ENCODE data around the gene ZBTB24. TPM values are rescaled to one million over a fixed set of nuclear protein-coding genes. Genes with fewer than 3 reads are reported as not detected.

The ZBTB24 gene
- total RNA-seq, 1 donor from 2014 or later, result 8.5 TPM

DNA sequence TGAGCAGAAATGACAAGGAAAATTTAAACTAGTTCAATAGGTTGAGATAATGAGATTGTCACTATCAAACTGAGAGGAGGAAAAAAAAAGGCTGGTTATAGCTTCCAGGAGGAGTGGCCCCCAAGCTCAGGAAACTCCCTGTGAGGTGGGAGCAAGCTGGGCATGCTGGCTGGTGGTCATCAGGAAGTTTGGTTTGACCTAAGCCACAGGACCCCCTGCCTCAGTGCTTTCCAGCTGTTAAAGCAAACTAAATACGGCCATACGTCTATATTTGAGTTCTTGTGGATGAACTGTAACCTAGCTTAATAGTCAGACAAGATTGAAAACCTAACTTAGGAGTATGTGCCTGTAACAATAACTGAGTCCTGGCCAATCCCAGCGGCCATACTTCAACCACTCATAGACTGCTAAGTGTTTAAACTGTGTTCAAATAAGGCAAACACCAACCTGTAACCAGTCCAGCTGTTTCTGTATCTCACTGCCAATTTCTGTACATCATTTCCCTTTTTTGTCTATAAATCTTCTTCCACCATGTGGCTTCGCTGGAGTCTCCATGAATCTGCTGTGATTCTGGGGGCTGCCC is 24.6 kb upstream of the ZBTB24 start:
- intact Hi-C loops (cut with DNase I), result no loop called here
- DNase-seq, result no peak
- no peak for ATAC-seq
- TF ChIP-seq, protein P1, sequence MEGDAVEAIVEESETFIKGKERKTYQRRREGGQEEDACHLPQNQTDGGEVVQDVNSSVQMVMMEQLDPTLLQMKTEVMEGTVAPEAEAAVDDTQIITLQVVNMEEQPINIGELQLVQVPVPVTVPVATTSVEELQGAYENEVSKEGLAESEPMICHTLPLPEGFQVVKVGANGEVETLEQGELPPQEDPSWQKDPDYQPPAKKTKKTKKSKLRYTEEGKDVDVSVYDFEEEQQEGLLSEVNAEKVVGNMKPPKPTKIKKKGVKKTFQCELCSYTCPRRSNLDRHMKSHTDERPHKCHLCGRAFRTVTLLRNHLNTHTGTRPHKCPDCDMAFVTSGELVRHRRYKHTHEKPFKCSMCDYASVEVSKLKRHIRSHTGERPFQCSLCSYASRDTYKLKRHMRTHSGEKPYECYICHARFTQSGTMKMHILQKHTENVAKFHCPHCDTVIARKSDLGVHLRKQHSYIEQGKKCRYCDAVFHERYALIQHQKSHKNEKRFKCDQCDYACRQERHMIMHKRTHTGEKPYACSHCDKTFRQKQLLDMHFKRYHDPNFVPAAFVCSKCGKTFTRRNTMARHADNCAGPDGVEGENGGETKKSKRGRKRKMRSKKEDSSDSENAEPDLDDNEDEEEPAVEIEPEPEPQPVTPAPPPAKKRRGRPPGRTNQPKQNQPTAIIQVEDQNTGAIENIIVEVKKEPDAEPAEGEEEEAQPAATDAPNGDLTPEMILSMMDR (IDR thresholded peaks at IDR 0.05), result no peak
- Histone ChIP-seq H3K27me3 (no peaks in the 10 kb centered on the region), H3K36me3 (no peaks in the 10 kb centered on the region), H3K9me3 (no peaks in the 10 kb centered on the region), H3K4me3 (no peak overlapping the region), H3K27ac (no peak overlapping the region), H3K4me1 (no peaks in the 10 kb centered on the region)

DNA sequence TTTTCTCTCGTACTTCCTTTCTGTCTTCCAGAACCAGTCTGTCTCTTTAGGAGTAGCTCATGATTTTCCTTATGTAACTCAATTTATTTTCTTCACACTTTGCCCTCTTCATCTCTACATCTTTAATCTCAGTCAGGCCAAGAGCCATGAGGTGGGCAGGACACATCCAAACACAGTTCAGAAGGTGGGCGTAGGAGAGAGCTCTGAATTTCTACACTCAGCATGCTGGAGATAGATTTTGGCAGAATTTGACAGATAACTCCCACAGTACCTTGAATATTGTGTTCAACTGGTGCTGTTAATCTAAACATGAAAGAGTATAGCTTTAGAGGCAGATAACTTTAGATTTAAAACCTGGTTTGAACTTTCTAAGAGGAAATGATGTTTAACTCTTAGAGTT is 23.8 kb upstream of the ZBTB24 start:
- TF ChIP-seq, protein P1 (IDR thresholded peaks at IDR 0.05), result no peak
- no peaks in the 10 kb centered on the region for H3K27me3 ChIP-seq
- no peak overlapping the region for H3K4me3 ChIP-seq
- ATAC-seq (no peak), DNase-seq (no peak)
- intact Hi-C loops (cut with DNase I), result no loop called here
- no peaks in the 10 kb centered on the region for H3K4me1 ChIP-seq
- no peak overlapping the region for H3K27ac ChIP-seq
- H3K36me3 ChIP-seq, result no peaks in the 10 kb centered on the region
- no peaks in the 10 kb centered on the region for H3K9me3 ChIP-seq

DNA sequence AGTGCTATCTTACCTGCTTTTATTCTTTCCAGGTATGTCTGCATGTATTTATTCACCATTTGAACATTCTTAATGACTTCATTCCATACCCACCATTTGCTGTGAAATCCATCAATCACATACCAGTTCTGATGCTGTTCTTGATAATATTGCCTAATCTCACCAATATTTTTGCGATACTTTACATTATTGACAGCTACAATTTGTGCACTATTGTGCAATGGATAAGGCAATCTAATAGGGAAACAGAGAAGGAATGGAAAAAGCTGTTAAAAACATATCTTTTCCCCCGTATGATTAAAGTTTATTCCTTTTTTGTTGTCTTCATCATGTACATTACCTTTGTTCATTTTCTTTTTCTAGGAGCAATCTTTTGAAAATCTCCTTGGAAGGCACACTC is 23.3 kb upstream of the ZBTB24 start:
- intact Hi-C loops (cut with DNase I), result no loop called here
- no peak for DNase-seq
- TF ChIP-seq, protein P1 (IDR thresholded peaks at IDR 0.05), result no peak
- ATAC-seq, result no peak
- no peak overlapping the region for H3K27ac ChIP-seq
- H3K9me3 ChIP-seq, result no peaks in the 10 kb centered on the region
- H3K4me3 ChIP-seq, result no peak overlapping the region
- no peaks in the 10 kb centered on the region for H3K27me3 ChIP-seq
- H3K4me1 ChIP-seq, result no peaks in the 10 kb centered on the region
- H3K36me3 ChIP-seq, result no peaks in the 10 kb centered on the region

DNA sequence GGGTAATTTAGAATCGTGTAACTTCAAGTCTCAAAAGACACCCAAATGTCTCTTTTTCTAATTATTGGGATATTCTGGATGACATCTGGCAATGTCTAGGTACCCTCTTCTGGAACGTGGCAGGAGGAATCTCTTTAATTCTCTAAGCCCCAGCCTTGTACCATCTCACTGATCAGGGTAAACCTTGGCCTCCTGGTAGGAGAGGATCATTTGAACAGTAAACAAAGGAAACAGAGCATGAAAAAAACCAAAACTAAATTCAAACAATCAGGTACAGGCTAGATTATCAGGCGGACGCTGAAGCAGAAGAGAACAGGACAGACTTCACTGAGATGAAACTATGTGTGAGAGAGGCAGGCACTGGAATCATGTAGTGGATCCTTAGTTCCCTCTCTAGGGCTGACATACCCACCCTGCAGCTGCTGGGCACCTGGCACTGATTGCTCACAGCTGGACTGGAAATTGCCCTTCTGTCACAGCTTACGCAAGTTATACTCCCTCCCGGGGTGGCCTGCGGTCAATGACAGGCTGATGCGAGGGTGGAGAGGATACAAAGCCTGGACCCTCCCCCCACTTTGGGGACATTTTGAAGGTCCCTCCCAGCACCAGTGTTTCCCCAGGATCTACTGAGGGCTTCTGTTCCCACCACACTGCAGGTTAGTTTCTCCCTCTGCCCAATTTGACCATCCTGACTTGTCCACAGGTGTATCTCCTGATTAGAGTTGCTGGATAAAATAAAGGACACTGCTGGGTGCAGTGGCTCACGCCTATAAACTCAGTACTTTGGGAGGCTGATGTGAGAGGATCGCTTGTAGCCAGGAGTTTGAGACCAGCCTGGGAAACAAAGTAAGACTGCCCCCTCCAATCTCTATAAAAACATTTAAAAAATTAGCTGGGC is 20.6 kb upstream of the ZBTB24 start:
- intact Hi-C loops (cut with DNase I), result no loop called here

DNA sequence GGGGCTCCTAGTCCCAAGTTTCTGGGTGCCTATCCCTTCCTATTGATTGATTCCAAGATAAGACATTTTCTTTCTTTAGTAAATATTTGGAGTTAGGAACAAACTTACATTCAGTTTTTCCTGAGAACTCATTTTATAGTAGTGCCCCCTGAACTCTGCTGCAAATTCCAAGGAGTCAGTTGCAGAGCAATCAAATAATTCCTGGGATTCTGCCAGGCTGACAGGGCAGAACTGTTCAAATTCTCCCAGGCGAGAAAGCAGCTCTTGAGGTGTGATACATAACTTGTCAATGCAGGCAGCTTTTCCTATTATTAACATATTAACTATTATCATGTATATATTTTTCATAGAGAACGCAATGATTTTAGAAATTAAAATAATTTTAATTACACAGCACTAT is 15.9 kb upstream of the ZBTB24 start:
- Histone ChIP-seq H3K4me3 (no peak overlapping the region), H3K27me3 (no peaks in the 10 kb centered on the region), H3K4me1 (no peaks in the 10 kb centered on the region), H3K36me3 (no peaks in the 10 kb centered on the region), H3K27ac (no peak overlapping the region), H3K9me3 (no peaks in the 10 kb centered on the region)
- TF ChIP-seq, protein P1 (IDR thresholded peaks at IDR 0.05), result no peak
- intact Hi-C loops (cut with DNase I), result no loop called here
- ATAC-seq (no peak), DNase-seq (no peak)

More for the DNA sequence above, 20.6 kb upstream of the ZBTB24 start:
- DNase-seq (no peak), ATAC-seq (peak; percentile 11)
- no peaks in the 10 kb centered on the region for H3K4me1 ChIP-seq
- no peak overlapping the region for H3K27ac ChIP-seq
- no peak overlapping the region for H3K4me3 ChIP-seq
- TF ChIP-seq, protein P1 (IDR thresholded peaks at IDR 0.05), result no peak
- H3K27me3 ChIP-seq, result no peaks in the 10 kb centered on the region
- no peaks in the 10 kb centered on the region for H3K36me3 ChIP-seq
- no peaks in the 10 kb centered on the region for H3K9me3 ChIP-seq
